Inflammatory macrophage treated with lipopolysaccharide for 1 hour (primary cell): Measurements from ENCODE around the gene GPC6.

Experiments
- DNase-seq, 2 donors: peaks; one replicate each; pipeline ENCODE4 v3.0.0-alpha.2; 2020 to 2022

Gene GPC6

DNA sequence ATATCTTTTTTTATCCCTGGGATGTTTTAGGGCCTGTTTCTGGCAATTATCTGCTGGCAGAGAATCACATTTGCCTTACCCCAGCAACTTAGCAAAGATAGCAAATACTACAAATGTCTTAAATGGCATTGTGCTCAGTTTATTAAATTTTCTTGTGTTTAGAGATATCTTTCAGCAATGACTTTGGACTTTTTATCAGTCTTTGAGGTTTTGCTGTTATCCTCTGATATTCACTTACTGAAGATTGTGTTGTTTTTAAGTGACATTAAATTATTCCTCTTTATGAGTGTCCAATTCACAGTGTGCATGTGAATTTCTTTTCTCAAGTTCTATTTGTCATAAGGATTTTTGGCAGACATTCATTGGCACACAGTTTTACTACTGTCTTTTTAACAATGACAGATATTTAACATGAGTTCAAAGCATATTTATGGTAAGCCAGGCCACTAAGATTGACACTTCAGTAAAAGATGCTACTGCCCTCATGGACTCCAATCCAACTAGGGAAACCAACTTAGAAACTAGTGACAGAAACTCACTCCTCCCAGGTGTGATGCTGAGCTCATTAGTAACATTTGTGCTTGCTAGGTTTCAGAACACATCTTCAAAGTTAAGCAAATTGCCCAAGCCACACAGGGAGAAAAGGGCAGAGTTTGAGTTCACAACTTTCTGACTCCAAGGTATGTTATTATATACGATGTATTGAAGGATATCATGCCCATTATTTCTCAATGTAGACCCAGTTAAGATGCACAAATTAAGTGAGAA lies 481.9 kb downstream of the GPC6 start:
- DNase-seq = no peak

DNA sequence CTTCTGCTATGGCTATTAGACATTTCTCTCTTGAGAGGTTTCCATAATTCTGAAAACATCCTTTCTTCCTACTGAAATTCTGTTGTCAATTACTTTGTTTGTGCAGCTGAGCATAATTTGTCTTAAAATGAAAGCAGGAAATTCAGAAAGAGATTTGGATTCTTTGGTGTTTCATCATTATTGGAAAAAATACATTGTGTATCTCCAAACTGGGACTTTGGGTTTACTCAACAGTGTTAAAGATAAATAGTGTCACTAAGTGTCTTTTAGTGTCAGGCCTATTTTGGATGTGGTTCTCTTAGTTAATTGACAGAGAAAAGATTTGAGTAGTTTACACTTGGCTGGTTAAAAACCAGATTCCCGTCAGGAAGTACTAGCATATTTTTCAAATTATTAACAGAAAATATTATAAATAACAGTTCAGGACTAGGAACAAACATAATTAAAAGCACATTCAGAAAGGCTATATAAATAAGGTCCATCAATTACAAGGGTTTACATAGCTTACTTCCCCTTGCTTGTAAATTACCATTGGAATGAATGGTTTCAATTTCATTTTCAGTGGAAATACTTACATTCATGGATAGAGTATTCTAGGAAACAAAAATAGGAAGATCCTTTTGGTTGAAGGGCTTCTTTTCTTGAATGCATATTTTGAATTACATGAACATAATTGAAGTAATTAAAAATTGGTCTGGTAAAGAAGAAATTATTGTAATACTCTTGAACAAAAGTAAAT lies 483.1 kb downstream of the GPC6 start:
- DNase-seq = no peak

DNA sequence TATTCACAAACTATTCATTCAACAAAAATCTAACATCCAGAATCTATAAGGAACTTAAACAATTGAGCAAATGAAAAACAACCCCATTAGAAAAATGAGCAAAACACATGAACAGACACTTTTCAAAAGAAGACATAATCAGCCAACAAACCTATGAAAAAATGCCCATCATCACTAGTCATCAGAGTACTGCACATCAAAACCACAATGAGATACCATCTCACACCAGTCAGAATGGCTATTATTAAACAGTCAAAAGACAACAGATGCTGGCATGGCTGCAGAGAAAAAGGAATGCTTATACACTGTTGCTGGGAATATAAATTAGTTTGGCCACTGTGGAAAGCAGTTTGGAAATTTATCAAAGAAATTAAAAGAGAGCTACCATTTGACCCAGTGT lies 487.6 kb downstream of the GPC6 start:
- no peak for DNase-seq

DNA sequence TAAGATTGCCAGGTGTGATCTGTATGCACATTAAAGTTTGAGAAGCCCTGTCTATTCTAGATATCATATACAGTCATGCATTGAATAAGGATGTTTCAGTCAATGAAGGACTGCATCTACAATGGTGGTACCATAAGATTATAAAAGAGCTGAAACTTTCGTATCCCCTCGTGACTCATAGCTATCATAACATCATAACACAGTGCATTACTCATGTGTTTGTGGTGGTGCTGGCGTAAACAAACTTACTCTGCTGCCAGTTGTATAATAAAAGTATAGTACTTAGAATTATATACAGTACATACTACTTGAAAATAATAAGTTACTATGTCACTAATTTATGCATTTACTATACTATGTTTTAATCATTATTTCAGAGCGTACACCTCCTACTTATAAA lies 489.3 kb downstream of the GPC6 start:
- DNase-seq = no peak

DNA sequence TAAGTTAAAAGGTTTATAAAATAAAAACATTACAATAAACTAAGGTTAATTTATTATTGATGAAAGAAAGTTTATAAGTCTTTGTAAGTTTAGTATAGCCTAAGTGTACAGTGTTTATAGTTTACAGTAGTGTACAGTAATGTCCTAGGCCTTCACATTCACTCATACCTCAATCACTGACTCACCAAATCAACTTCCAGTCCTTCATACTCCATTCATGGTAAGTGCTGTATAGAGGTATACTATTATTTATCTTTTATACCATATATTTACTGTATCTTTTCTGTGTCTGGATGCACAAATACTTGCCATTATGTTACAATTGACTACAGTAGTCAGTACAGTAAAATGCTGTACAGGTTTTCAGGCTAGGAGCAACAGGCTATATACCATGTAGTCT lies 490.0 kb downstream of the GPC6 start:
- no peak for DNase-seq

DNA sequence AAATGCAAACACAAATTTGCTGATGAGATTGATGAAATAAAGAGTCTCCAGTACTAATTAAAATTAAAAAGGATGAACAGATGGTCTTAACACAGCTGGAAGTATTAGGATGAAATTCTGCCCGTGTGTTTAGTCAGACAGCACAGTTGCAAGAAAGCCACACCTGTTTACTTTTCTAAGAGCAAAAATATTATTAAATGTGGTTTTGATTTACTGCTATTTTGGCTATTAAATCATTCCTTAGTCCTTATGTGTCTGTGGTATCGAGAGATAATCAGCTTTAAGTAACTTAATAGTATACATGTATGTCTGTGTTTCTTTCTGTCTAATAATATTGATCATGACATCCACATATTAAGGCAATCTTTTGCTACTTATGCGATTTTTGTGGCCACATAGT lies 494.9 kb downstream of the GPC6 start:
- no peak for DNase-seq

DNA sequence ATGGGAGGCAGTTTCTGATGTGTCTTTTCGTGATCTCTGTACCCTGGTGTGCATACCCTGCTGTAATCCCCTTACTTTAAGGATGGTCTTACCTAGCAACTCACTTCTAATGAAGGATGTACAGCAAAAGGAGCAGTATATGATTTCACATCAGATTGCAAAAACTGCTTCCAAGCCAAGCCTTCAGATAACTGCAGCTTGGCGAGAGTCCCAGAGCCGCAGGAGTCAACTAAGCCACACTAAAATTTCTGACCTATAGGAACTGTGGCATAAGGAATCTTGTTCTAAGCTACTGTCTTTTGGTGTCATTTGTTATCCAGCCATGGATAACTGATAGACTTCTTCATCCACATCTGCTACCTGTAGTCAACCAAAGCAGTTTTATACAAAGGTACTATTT lies 496.7 kb downstream of the GPC6 start:
- DNase-seq = no peak

DNA sequence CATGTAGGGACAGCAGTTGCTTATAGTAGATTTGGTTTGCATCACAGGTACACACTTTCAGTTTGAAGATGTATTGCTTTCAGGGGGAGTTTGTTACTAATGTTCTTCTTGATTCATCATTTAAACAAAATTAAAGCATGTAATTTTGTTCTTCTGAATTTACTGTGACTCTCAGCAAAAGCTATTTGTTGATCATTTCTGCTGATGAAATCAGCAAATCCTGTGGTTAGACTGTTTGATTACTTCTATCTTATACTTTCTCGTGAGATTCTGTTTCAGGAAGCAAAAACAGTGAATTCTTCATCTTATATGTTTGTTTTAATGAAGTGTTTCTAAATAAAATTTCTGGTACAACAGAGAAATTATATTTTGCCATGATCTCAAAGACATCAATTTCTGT lies 497.6 kb downstream of the GPC6 start:
- DNase-seq = no peak

DNA sequence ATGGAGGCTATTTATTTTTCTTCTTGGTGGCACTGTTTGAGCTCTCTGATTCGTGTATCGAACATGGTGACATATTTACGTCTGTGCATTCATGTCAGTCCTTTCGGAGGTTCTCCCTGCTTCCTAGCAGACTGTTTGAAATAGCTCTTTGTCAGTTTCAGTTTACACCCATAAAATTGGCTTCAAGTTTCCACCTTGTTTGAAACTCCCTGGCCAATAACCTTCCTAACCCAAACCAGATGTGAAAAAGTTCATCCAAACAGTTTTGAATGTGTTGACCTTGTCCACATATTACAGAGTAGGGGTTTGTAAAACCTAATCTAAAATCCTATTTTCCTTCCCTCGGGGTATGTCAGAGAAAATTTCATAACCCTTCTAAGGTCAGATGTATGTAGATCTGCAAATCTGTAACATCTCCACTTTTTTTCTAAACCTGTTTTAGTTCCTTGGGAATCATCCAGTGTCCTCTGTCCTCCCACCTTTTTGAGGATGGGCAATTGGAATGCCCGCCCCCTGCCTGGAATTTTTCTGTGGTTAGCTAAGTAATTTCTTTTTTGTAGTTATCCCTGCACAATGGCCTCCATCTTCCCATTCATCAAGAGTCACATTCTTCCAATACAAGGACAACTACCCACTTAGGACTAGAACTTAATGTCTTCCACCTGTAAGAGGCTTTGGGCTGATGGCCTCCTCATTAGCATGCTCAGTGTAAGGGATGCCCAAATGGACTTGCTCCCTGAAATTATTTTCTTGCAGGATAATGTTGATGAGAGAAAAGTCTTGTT lies 499.8 kb downstream of the GPC6 start:
- DNase-seq = no peak

DNA sequence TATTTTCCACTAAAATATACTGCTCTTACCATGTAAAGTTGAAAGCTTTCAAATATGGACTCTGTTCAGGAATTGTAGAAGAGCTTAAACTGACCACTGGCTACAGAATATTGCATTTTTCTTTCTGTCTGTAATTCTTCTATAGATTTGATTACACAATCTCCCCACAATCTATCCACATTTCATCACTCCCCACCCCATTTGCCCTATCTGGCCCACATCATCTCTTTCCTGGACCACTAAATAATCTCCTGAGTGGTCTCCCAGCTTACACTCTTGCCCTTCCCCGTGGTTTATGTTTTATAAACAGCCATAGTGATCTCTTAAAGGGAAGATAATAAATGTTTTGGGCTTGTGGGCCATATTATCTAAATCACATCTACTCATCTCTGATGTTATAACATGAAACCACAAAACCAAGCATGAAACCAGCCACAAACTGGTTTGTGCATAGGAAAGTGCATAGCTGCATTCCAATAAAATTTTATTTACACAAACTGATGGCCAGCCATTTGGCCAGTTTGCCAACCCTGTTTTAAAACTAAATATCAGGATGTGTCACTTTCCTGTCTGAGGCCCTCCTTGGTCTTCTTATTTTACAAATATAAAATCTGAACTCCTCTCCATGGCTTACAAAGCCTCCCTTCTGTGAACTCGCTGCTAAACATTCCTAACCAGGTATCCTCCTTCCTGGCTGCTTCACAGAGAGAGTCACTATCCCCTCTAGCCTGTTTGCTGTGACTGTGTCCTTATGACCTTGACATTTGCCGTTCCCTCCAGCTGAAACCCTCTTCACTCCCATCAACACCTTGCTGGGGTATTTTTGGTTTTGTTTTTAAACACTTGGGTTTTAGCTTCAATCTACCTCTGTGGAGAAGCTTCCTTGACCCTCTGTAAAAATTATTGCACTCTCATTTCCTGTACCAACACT lies 500.9 kb downstream of the GPC6 start:
- DNase-seq = no peak

DNA sequence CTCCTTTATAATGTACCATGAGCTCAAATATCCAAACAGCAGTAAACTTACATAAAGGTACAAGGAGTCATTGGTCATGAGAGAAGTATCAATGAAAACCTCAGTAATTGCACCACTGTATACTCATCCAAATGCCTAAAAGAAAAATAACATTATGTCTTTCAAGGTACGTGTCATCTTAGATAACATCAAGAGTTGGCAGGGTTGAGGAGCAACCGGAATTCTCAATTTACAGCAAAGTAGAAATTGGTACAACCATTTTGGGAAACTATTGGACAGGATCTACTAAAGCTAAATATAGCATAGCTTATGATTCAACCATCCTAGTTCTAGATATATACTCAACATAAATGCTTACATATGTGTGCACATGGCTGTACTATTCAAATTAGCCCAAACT lies 502.8 kb downstream of the GPC6 start:
- no peak for DNase-seq

DNA sequence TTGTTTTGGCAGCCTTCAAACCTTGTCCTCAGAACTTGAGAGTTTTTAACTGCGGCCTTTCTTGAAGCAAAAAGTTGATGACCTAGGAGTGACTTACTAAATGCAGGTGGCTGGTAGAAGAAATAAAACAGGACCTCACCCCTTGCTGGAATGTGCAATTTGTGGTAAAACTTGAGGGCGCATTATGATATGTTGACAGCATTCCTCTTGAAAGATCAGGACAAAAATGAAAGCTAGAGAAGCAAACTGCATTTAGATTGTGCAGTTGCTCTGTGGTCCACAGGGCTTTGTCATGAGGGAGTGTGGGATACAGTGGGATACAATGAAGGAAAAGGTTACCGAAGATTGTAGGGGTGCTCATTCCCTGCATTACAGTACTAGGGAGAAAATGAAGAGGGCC lies 504.2 kb downstream of the GPC6 start:
- DNase-seq = no peak

DNA sequence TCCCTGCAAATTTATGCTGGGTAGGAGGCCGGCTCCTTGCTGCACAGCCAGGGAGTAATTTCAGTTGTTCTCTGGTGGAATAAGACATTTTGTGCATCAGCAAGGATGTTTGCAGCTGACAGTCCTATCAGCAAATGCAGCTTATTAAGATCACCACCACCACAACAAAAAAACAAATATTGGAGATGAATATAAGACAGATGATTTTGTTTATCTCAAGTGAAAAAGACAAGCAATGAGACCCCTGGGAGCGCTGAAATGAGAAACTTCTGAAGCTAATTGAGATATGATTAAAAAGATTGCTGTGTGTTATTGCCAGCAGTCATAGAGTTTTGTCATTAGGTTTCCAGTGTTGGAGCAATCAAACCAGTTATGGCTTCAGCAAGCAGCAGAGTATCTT lies 505.6 kb downstream of the GPC6 start:
- no peak for DNase-seq

DNA sequence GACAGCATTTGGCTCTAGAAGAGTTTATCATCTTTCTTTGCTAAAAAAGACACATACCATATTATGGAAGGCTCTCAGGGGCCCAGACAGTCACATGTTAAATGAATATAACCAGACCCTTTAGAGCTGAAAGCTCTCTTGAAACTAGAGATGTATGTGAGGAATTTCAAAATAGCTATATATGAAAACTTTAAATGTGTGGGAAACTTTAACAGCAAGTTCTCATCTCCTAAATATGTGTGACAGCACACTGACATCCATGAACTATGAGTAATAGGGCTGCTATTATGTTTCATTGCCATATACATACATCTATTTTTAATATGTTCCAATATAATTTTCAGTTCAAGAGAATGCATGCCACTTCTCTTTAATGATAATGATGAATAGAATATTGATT lies 509.5 kb downstream of the GPC6 start:
- DNase-seq = no peak

DNA sequence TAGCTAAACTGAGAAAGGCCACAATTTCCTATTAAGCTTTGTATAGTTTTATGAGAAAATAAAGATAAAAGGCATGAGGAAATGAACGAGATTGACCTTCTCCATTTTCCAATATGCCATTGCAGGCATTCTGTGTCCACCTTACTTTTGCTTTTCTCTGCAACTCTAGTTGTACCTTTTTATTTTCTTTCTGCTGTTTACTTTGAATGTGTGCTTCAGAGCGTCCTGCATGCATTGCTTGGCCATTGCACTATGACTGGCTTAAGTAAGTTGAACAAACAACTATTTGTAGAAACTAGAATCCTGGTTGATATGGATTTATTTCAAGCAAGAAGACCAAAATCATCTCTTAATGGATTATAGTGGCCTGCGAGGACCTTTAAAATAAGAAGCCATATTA lies 510.3 kb downstream of the GPC6 start:
- DNase-seq = no peak

DNA sequence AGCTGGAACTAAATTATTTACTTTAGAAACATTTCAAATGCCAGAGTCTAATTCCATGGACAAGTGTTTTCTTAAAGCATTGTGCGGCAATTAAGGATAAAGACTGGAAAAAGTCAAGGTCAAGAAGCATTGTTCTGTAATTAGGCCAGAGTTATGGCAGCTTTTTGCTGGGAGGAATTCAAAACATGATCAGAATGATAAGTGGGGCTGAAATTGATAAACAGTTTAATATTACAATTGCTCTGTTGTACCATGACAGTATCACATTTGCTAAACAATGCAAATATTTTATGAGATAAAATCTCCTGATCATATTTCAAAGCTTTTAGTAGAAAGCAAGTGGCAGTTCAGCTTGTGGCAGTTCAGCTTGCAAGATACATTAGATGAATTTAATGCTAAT lies 513.7 kb downstream of the GPC6 start:
- DNase-seq = no peak

DNA sequence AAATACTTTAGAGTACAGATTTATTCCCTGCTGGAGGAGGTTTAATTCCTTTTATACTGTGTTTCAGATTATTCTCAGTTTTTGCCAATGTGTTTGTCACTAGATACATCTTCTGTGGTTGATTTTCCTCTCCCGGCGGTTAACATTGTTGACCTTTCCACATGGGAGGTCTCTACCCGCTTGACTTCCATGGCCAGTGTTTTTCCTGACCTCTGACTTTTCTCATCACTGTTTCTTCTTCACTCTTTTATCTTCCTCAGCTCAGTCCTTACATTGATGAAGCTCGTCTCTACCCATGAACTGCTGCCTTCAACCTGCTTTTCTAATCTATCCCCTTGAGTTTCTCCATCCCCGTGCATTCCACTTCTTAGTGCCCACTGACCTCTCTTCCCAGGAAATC lies 517.4 kb downstream of the GPC6 start:
- no peak for DNase-seq

DNA sequence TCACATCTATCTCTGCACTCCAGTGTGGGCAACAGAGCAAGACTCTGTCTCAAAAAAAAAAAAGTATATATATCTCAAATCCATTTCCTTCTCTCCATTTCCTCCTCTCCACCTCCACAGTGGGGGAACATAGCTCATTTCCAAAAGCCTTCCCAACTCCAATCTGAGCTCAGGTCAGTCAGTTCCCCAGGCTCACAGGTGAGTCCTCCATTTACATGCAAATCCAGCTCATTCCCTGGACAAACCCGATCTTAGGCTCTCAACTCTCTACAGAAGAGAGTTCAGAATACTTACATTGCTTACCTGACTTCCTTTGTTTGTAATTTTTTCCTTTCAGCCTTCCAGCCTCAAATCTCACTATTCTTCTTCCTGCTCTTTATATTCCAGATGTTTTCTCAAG lies 518.3 kb downstream of the GPC6 start:
- DNase-seq = no peak

DNA sequence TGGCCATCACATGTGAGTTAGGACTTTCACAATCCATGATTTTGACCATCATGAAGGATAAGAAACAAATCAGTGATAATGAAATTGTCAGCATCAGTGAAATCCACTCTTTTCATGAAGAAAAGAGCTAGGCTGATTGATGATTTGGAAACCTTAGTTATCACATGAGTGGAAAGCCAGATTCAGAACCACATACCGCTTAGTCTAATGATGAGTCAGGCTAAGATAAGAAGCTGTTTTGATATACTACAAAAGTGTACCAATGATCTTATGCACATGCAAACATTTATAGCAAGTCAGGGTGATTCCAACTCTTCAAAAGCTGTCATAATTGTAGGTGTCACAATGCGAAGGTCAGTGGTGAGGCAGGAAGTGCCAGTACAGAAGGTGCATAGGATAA lies 519.3 kb downstream of the GPC6 start:
- DNase-seq = no peak

DNA sequence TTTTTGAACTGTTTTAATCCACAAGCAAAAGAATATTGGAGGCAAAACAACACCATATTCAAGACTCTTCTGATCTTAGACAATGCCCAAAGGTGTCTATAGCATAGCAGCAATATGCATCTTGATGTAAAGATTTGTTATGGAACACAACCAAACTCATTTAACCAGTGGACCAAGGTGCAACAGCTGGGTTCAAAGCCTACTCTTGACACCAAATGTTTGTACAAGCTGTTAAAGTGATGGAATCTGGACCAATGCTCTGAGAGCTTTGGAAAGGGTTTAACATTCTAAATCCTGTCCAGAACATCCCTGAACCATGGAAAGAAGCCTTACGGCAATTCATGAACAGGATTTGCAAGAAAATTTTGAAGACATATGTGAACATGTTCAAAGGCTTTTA lies 520.0 kb downstream of the GPC6 start:
- DNase-seq = no peak

DNA sequence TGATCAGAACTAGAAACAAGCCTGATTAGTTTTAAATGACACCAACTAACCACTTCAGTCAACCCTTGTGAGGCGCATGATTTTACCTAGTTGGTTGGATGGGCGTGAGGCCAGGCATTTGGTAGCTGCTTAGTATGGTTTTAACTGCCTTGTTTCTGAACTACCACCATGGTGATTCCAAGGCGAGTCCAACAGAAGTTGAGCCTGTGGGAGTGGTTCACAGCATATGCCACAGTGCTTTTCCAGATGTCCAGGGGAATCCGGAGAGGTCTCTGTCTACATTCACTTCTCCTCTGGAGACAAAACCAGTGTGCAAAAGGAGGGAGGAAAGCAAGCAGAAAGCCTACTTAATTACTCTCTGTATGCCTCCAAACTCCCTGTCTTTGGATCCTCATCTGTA lies 524.1 kb downstream of the GPC6 start:
- DNase-seq = no peak

DNA sequence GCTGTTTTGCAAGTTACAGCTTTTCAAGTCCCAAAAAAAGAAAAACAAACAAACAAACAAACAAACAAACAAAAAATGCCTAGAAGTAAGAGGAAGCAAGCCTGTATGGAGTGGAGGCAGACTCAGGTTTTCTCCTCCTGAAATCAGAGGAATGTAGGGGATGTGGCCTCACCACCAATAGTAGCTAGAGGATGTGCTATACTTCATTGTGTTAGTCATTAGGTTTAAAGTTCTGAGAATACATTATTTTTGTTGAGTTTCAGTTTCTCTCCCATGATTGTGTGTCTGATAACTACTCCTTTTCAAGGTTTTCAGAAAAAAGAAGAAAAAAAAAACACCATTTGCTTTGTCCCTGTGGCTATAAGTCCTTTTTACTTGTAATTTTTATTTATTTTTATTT lies 524.5 kb downstream of the GPC6 start:
- DNase-seq = no peak

DNA sequence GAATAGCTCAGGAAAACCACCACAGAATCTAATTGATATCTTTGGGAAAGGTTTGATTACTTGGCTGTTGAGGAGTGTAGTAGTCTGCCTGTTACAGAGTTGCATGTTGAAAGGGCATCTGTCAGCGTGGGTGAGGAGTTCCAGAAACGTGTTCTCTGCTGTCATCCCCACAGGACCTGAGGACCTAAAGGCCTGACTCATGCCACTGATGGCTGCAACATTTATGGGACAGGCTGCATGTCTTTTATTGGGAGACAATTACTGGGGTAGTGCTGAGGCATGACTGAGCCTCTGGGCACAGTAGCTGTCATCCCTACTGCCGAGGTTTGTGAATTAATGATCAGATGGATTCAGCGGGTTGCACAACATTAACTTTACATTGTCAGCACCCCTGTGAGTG lies 525.9 kb downstream of the GPC6 start:
- DNase-seq = no peak
